GF-D8 (cell line): ENCODE data around the gene SHB.

Experiments used
- DNase-seq: peaks from one replicate; lab custom pipeline; 2025; lab: John Stamatoyannopoulos, UW

The SHB gene

DNA sequence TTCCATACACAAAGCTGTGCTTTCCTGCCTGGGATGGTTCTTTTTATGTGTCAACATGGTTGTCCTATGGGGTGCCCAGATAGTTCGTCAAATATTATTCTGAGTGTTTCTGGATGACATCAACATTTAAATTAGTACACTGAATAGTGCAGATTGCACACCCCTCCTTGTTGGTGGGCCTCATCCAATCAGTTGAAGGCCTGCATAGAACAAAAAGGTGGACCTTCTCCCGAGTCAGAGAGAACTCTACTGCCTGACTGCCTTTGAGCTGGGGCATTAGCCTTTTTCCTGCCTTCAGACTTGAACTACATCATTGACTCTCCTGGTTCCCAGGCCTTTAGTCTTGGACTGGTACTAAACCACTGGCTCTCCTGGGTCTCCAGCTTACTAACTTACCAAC lies 80.4 kb downstream of the SHB start:
- no peak for DNase-seq

DNA sequence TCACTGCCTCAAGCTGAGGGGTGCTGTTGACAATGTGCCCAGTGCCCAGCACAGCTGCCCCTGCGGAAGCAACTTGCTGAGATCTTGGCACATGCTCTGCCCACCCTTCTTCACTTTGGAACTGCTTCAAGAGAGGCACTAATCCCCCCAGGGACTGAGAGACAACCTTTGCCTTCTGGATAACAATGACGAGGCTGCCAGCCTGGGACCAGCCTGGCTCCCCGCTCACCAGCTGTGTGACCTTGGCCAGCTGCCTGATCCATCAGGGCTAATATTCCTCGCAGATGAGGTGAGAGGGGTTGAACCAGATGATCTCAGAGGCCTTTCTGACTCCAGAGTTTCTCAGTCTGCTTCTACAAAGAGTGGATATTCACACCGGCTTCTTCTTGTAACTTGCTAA lies 81.0 kb downstream of the SHB start:
- no peak for DNase-seq

DNA sequence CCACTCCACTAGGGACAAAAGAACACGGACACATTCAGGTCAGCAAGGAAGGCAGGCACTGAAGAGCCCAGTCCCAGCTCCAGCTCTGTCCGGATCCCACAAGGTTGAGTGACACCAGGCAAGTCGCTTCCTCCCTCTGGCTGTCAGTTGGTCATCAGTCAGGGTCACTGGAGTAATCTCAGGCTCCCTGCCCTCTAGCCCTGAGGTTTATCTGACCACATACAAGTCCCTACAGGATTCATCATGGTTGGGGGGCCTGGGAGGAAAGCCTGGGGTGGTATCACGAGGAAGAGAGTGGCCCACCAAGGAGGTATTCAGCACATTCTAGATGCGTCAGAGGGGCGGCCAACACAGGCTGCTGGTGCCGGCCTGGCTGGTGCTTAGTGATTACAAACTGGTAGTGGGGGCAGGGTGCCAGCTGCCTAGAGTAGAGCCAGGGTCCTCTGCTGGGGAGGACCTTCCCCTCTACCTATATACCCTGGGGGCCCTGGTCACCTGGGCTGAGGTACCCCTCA lies 81.5 kb downstream of the SHB start:
- DNase-seq, result no peak

DNA sequence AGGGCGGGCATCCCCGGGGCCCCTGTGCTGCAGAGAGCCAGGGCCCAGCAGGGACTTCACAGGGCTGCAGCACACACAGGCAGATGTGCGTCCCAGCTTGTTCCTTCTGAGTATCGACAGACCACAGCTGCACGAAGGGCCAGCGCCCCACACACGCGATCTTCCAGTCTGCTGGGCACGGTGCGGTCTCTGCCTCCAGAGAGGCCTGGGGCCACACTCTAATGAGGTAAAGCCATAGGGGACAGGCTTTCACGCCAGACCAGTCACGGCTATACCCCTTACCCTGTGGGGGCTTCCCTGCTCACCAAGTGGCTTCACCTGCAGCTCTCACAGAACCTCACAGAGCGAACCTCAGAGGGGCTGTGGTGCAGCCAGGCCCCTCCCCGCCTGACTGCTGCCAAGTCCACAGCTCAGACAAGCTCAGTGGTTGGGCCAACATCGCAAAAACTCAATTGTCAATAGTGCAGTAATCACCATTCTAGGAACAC lies 82.2 kb downstream of the SHB start:
- no peak for DNase-seq

DNA sequence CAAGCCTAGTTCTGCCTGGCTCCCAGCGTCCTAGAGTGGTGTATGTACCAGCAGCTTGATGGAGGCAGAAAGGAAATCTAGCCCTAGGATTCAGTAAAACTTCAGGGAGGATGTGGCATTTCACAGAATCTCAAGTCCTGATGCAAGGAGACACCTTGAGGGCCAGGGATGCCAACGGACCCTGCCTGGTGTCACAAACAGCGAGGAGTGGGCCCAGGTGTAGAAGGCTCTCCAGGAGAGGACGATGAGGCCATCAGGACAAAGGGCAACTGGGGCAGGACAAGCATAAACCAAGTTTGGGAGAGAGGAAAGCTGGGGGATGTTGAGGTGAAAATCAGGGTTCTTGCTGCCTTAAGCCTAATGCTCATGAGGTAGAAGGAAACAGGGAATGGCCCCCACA lies 83.0 kb downstream of the SHB start:
- DNase-seq, result no peak

DNA sequence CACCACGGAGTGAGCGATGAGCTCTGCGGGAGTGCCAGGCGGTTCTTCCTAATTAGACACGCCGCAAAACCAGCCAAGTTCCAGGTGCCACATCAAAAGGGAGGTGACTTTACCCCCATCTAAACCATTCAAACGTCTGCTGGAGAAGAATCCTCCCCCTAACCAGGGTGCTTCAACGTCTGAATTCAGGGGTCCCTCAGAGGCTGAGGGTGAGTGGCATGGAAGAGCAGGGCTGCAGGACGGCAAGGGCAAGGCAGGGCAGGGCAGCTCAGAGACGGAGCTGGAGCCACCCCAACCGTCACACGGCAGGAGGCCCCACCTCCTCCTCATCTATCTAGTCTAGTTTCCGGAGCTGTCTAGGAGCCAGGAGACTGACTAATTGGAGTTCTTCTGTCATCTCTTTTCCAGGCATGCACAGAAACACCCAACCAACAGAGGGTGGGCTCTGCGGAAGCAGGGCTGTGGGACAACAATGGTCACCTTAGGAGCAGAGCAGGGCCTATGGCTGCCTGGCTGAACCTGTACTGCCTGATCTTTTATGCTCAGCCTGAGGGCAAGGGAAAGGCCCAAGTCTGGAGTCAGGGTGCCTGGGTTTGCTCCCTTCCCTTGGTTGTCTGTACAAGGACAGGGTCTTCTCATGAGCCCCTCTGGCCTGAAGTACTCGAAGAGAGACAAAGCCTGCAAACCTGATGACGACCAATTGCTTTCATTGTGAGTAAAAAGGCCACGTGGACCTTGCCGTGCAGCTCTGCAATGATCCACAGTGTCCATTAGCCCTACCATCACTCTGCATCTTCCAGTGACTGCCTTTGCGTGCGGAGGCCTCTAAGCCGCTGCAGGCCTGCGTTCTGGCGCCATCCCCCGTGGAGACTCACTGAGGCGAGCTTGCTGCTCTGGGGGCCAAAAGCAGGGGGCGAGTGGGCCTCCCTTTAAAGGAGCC lies 84.1 kb downstream of the SHB start:
- DNase-seq, result no peak

DNA sequence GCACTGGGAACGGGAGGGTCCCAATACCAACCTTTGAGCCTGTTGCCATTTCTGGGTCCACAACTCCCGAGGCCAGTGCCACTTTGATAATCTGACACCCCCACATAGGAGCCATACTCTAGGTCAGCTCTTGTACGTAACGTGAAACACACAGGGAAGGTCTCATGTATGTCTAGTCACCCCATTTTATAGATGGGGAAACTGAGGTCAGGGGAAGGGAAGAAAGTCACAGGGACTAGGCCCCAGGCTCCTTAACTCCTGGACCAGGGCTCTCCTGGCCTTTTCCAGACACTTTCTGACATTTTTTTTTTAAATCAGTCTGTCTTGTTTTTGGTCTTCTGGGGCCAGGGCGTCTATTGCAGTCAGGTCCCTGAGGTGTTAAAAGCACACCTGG lies 84.8 kb downstream of the SHB start:
- no peak for DNase-seq

DNA sequence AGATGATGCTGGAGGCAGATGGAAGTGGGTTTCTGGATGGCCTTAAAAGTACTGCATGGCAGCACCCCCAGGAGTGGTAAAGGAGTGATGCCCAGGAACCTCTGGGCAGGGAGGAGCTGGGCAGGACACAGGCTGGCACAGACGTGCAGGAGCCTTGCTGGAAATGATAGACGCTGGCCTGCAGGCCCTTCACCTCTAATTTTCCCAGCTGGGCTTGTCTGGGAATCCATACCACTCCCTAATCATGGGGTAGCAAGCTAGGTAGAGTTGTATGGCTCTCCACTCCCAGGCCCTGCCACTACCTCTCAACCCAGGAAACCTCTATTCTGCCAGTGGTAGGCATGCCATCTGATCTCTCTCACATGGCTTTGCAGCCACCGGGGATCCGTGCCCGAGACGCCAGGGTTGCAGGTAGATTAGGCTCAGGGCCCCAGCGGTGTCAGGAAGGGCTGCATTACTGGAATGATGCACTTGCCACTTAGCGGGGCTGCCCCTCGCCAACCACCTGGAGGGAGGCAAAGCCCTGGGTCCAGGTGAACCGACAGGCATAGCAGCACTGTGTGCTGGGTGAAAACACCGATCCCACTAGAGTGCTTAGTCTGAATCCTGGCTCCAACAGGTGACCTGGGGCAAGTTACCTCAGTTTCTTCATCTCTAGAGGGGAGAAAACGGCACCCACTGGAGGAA lies 85.5 kb downstream of the SHB start:
- DNase-seq, result no peak

DNA sequence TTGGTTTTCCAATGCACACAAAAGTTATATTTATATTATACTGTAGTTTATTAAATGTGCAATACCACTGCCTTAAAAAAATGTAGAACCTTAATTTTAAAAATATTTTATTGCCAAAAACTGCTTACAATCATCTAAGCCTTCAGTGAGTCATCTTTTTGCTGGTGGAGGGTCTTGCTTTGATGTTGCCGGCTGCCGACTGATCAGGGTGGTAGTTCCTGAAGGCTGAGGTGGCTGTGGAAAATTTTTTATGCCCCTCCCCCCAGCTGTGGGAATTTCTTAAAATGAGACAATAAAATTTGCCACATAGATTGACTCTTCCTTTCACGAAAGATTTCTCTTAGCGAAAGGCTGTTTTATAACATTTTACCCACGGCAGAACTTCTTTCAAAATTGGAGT lies 89.2 kb downstream of the SHB start:
- no peak for DNase-seq

DNA sequence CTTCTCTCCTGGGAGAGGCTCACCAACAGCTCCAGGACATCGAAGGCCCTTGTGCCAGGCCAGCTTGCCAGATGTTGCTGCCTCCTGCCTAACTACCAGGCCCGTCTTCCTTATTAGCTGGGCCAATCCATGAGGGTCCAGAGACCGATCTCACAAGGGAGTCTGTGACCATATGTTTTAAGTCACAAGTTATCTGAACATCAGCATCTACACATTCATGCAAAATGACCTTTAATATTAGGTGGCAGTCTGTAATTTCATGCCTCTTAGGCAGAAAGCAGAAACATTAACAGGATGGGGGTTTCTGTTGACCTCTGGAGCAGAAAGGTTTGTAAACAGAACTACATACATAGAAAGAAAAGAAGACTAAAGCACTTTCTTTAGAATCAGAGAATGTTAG lies 90.0 kb downstream of the SHB start:
- no peak for DNase-seq

DNA sequence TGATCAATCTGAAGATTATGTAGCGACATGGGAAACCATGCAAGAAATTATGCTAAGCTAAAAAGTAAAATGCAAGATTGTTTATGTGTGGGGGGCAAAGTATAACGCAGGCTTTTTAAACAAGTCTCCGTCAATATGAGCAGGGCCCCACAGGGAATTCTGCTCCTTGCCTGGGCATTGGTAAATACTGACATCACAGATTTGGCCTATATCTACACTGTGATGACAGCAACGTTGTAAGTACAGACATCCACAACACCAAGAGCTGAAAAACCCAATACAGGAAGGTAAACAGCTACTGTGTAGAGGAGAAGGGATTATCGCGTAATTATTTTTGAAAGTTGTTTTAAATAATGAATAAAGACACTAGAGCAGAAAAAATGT lies 90.6 kb downstream of the SHB start:
- no peak for DNase-seq

DNA sequence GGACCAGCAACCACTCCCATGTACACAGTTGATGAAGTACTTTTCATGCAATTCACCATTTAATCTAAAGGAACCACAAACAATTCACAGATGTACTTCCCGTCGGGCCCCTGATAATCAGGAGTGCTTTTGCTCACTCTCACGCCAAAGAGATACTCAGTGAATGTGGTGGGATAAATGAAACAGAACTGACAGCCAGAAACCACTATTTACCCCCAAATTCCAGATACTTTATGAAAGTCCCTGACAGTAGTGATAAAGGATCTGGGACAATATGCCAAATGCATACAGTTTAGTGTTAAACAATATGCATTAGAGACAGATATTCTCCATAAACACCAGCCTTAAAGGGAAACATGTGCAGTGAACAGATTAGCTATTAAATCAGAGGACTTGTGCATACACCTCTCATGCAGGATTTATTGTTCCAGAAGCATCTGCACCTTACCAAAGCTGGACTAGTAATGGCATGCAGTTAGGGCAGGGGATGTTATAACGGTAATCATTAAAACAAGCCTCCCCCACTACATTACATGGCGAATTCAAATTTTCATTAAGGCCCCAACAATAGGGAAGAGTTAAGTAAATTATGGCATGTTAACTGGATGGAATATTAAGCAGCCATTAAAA lies 91.1 kb downstream of the SHB start:
- DNase-seq, result no peak

DNA sequence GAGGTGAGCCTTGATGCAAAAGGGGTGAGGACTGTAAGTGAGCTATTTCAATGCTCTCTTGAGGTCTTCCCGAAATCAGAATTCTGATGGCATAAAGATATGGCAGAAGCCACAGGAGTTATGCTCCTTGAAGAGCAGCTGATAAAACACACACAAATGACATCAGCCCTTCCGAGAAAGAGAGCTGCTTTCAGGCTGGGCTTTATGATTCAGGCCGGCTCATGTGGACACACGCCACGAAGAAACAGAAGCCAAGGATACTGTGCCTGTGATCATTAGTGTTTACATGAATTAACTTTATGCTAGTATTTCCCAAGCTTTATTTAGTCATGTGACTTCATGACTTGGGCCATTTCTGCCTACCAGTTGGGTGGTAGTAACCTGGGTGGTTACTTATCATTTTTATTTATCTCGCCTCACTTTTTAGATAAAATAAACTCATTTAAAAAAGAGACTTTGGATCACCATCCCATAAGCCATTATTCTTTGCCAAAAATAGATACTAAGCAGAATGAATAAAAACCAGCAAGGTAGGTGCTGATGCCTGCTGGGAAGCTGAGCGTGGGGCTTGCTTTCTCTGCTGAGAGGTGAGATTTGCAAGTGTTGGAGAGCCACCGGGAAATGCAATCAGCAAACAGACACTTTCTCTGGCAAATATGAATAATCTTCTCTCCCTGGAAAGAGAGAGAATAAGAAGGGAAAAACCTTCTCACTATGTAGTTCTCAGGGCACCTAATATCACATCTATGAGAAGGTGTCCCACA lies 92.1 kb downstream of the SHB start:
- no peak for DNase-seq

DNA sequence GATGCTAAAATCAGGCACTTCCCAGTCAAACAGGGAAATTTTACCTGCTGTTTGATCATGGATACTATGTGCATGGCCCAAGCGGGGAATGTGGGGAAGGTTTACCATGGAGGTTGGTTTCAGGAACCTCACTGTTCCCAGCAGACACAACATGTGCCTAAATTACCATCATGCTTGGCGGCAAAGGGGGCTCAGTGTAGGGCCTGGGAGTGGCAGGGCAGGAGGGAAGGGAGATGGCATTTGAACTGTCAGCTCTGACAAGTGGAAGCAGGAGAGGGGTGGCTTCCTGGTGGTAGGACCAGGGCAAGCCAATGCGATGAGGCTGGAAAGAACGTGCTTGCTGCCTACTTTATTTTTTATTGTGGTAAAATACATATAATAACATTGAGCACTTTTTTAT lies 93.4 kb downstream of the SHB start:
- DNase-seq, result no peak

DNA sequence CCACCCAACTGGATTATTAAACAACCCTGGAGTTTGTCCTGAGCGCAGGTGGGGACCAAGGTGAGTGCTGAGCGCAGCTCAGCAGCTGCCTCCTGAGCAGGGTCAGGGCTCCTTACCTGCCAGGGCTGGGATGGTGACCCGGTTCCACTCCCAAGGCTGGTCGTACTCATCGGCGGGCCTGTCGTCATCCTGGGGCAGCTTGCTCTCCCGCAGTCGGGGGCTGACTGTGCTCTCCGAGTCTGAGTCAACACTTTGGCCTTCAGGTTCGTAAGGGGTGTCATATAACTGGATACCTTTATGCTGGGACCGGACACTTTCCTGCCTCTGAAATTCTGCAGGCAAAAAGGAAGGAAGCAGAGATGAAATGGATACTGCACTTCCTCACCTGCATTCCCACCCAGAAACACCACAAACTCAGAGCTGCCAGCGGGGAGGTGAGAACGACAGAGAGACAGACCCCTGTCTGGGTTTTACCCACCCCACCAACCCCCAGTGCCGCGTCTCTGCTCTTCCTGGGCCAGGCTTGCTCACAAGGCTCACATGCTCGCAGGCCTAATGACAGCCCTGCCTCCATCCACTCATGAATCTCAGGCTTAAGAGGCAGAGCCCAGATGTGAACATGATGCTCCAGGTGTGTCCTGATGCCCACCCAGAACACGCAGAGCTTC lies 94.4 kb downstream of the SHB start:
- DNase-seq, result no peak

DNA sequence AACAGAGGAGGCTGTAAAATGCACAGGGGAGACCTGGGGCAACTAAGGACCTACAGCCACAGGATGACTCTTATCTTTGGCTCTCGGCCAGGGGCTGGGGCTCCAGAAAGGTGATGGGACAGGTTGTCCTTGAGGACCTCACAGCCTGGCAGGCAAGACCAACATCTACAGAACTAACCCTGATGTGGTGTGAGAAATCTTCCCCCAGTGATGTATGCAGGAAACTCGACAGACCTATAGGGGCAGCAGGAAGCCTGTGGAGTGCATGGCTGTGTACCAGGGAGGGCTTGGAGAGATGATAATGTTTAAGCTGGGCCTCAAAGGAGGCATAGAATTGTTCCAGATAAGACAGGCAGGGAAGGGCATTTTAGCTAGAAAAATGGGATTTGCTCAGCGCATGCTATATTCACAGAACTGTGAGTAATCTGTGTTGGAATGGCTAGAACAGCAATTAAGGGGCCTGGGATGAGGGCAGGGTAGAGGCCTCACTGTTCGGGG lies 96.6 kb downstream of the SHB start:
- no peak for DNase-seq

DNA sequence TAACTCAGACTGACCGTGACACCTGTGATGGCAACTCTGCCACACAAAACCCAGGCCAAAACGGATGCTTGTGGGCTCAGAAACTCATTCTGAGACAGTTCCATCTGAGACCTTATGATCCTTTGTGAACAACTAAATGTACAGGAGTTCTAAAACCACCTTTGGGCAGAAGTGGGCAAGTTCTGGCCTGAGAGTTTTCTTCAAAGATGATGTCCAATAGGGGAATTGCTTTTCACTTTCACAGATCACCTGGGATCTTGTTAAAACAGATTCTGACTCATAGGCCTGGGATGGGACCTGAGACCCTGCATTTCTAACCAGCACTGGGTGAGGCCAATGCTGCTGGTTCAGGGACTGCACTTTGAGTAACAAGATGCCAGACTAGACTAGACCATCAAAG lies 97.3 kb downstream of the SHB start:
- no peak for DNase-seq

DNA sequence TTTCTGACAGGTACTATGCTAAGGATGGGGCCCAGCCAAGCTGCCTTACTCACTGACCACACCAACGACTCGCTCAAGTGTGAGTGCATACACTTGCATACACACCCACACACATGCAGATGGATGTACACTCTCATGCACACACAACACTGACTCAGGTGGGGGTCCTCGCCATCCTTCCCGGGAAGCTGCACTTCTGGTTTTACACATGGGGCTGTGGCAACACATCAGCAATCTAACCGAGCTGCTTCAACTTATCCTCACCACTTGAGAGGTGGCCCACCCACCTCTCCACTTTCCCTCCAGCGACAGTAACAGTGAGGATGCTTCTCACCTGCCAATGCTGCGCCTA lies 97.9 kb downstream of the SHB start:
- DNase-seq, result no peak

DNA sequence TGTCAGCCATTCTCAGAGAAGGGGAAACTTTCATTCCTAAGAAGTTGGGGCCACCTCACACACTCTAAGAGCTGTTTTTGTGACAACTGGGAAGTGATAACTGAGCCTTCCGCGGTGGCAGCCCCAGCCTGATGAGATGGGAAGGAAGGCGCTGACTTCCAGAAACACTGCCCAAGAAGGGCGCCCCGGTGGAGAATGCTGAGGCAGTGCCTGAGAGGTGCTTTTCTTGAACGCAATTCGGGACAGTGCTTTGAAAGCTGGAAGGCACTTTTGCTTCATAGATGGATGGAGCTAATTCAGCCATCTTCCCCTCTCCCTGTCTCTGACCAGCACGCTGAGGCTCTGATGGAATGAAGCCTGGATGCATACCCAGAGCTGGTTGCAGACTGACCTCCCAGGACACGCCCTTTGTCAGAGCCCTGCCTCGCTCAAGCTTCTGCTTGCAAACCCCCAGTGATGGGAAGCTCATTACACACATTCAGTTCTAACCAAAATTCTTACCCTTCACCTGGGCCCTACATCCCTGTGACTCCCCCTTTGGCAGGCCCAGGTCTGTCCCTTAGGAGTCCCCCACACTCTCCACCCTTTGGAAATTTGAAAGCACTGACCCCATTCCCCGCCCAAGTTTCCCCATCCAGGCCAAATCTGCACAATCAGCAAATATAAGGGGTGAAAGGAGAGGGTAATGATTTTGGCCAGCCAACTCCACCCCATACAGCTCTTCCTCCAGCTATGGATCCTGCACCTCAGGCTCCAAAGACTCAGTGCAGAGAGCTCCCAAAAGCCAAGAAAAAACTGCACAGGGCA lies 98.5 kb downstream of the SHB start:
- no peak for DNase-seq

DNA sequence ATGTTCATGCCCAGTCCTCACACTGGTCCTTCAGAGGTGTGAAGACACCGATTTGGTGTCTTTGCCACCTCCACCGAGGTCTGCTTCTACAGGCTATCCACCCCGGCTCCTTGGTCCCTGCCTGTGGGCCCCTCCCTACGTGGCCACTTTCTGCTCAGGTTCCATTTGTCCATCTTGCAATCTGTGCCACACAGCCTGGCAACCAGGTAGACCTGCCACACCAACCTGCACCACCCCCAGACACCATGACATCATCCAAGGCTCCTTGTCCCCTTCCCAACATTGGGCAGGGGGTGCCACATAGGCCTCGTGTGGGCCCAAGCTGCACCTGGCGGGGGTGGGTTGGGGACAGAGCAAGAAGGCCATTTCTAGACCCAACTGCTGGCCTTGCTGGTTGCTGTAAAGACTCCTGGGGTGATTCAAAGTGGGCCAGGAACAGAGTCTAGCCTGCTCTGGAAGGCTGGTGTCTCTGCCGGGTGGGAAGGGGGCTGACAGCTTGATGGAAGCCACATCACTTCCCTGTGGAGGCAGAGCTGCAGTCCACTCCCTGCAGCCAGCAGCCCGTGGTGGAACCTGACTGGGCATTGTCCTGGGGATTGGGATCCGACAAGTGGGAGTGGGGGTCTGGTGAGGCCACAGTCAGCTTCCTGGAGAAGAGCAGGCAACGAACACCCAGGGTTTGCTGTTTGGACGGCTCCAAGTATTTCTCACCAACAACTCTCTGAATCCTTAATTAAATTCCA lies 99.3 kb downstream of the SHB start:
- DNase-seq, result no peak
